Fibroblast of the conjunctiva (primary cell): ENCODE measurements around the gene DIPK1B.

Source experiments
- DNase-seq: peaks from one replicate; pipeline ENCODE4 v3.0.0-alpha.2; 2010; ENCODE audit warnings: low read depth

DIPK1B gene

DNA sequence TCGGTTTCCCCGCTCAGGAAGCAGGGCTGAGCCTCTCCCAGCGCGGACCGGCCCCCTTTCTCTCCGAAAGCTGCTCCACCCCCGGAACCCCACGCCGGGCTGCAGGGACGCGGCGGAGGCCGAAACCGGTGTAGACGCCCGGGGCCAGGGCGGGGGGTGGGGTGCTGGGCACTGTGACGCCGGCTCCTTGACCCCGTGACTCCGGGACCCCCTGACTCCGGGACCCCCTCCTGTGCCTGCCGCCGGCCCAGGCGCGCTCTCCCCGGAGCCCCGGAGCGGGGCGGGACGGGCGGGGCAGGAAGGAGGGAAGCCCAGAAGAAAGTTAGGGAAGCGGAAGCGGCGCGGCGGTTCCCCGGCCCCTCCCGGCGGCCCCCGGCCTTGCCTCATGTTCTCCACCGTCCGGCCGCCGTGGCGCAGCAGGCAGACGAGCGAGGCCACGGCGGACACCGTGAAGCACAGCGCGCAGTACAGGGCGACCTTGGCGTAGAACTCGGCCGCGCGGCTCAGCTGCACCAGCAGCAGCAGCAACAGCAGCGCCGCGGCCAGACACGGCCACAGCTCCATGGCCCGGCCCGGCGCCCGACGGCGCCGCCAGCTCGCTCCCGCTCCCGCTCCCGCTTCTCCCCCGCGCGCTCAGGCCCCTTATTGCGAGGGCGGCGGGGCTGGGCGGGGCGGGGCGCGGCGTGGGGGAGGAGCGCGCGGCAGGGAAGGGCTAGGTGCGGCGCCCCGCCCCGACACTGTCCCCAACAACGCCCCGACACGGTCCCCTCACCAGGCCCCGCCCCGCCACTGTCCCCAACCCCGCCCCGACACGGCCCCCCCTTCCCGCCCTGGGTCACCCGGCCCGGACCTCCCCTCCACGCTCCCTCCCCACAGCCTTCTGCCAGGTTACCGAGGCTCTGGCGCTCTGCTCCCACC, 25.3 kb upstream of the DIPK1B start, which contains the start of gene AGPAT2:
Gene AGPAT2, minus strand, starts transcription at position 664 of the 918 bp plus-strand sequence. Its CDS starts 100 bp downstream, at position 564.
- DNase-seq, result no peak

DNA sequence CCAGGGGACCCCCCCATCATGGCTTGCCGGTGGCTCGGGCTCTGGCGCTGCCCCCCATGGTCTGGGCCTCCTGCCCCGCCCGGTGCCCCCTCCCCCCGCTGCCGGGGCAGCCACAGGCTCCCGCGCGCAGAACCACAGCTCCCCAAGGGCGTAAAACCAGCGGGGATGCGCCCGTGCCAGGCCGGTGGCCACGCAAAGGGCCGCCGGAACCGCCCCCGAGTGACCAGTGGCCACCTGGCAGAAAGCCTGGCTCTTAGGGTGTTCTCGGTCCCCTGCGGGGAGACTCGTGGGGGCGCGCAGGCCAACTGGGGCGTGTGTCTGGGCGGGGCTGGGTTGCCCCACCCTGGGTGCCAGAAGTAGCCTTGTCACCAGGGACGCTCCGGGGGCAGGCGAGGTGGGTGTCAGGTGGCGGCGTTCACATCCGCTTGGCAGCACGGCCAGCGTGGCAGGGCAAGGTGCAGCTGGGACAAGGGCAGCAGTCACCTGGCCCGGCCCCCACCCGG, 24.6 kb upstream of the DIPK1B start:
- DNase-seq, result no peak

DNA sequence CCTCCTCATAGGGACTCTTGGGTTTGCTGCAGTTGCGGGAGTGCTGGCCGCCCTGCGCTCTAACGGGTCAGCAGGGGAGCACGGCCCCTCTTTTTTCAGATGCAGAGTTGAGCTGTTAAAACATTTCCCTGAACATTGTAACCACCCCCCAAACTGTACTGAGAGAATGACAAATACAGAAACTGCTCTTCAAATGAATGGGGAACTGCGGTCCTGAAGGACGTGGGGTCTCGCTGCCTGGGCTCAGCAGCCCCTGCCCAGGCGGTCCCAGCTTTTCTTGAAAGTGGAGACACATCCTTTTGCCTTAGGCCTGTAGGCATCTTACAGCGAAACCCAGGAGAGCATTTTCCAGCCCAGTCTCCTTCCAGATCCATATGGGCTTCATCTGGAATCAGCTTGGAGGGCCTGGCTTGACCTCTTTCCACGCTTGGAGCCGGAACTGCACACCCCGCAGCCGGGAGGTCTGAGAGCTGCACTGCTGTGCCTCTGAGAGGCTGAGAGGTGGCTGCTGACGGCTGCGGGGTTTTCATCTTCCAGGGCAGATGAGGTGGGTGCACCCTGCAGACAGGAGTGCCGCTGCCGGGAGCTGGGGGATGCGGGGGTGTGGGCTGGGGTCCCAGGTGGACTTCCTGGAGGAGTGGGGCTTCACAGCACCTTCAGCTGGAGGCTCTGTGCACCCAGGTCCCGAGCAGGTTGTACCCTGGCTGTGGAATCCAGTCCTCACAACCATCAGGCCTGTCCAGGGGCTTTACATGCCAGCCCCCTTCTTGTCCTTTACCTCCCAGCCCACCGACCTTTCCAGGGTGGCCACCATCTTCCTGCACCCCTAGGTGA, 23.9 kb upstream of the DIPK1B start:
- no peak for DNase-seq

DNA sequence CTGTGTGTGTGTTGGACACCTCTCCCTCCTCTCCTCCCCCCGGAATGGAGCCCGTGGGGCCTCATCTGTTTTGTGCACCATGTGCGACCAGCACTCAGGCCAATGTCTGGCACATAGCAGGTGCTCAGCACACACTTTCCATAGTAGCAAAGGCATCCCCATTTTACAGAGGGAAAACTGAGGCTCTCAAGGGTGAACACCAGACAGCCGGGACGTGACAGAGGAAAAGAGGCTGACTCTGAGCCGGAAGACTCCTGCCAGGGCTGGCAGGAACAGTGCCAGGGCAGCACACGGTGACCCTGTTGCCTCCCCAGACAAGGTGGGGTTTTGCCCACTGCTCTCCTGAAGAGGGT, 23.3 kb upstream of the DIPK1B start:
- no peak for DNase-seq

DNA sequence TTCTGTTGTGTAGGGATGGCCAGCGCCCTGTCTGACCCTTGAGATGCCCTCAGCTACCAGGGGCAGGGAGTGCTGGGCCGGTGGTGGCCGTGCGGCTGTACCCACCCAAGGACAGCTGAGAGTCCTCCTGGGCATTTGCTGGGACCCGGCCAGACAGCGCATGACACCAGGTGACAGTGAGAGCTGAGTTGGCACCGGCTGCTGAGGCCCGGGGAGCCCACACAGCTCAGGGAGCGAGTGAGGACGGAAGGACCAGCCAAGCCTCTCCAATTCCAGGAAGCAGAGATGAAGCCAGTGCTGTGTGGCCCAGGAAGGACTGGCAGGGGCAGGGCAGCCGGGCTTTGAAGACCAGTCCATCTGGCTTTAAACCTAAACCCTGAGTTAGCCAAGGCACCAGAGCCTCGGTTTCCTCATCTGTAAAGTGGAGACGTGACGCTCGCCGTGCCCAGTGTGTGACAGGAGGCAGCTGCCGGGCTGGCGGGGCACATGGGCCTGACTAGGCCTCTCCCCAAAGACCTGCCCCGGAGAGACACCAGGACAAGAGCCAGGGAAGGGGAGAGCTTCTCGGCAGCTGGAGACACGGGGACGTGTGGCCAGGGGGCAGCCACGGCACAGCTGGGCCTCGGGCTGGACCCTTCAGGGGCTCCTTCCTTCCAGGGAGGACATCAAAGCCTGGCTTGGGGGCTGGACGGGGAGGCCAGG, 22.1 kb upstream of the DIPK1B start:
- DNase-seq, result no peak

DNA sequence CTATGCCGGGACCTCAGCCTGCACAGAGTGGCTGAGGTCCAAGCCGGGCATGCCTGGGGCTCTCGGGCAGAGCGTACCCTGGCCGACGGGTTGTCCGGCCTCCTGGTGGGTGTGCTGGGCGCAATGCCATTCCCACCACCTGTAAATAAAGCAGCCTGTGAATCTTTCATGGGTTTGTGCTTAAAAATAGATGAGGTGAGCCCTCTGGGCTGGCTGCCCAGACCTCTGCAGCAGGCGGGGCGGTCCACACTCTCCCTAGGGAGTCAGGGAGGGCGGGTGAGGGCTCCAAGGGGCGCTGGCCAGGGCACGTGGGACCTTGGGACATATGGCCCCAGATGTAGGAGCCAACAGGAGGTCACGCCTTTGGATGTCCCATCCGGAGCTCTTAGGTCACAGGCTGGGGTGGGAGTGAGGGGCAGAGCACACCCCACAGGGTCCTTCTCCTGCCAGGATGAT, 21.5 kb upstream of the DIPK1B start:
- DNase-seq, result no peak

DNA sequence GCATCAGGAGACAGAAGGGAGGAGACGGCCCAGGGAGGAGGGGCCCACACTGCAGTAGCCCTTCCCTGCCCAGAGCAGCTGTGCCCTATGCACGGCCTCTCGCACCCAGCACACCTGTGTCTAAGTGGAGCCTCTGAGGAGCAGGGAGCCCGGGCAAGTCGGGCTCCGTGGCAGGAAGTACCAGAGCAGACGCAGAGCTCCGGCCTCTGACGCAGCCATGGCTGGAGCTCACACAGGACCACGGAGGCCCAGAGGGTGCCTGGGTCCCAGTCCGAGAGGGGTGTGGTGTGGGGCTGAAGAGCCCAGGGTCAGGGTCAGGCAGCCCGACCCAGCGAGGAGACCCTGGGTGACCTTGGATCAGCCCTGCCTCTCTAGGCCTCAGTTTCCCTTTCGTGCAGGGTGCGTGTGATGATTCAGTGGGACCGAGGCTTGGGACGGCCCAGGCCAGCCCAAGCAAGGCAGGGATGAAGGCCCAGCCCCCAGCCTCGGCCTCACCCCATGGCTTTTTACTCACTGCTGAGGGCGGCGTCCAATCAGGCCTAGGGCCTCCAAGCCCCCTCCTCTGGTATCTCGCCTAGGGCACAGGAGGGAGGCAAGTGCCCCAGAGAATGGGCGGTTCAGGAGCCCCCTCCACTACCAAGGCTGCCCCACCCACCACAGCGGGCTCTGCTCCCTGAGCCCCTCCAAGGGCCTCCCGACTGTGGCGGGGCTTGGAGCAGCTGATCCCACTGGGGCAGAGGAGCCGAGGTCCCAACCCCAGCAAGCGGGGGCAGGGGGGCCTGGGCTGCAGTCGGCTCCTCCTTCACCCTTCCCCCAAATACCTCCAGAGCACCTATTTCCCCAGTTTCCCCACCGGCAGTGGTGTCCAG, 20.8 kb upstream of the DIPK1B start:
- DNase-seq, result no peak

DNA sequence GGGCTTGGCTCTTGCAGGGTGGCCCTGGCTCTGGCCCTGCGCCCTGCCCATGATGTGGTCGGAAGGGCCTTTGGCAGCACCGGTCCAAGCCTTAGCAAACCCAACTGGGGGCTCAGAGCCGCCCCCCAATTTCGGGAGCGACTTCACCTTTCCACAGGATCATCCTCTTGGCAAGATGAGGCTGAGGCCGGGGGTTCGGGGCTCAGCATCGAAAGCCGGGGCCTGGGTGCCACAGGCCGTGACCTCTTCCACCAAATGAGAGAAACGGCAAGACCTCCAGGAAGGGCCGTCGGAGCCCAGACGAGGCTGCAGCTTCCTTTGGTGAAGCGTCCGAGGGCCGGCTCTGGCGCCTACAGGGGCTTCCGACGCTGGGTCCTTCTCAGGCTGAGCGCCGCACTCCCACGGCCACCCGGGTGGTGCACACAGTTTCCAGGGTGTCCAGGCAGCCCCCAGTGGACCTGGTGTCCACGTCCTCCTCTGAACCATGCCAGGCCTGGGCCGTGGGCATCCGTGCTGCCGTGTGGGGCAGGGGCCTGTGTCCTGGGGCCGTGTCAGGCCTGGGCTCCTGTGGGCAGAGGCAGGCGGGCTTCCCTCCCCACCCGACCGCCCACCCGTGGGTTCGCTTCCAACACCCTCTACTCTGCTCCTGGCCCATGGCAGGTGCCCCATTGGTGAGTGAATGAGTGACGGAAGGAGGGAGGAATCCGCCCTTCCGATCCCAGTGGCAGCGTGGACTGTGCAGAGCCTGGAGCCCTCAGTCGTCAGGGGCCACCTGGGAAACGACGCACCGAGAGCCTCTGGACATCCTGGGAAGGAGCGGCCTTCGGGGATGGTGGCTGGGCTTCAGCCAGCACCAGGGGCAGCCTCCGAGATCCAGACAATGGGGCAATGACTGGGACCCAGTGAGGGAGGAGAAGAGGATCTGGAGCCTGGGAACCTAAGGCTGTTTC, 19.9 kb upstream of the DIPK1B start:
- DNase-seq, result no peak

DNA sequence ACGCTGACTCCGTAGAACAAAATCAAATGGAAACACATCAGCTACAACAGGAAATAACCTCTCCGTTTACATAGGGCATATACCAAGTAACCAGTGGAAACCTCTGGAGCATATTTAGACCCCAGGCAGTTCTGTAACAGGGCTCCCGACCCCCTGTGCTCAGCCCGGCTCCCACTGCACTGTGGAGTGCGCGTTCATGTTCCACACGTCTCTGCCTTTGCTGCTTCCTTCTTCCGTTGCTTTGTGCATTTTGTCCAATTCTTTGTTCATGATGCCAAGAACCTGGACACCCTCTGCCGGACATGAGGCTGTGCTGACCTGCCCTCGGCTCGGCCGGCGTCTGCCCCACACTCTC, 19.3 kb upstream of the DIPK1B start:
- no peak for DNase-seq

DNA sequence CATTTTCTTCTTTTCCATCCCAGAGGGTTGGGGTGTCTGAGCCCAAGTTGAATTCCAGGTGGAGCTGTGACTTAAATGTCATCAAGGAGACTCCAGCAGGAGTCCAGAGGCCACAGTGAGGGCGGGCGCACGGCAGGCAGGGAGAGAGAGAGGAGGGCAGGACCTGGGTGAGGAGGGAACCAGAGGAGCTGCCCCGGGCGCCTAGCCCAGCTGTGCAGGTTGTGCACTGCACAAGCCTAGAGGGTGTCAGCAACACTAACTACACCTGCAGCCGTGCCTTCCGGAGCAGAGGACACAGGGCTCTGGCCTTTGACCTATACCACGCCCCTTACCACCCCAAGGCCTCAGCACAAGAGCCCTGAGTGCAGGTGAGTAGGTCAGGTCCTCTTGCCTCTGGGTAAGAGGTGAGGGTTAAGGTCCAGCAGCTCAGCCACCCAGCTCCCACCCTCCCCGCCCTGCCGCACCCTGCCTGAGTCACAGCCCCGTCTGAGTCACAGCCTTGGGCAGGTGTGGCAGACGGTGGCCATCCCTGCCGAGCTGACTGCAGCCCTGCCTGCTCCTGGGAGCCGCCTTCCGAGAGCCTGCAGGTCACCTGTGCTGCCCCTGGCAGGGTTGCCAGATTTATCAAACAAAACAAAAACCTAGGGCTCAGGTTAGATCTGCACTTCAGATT, 18.7 kb upstream of the DIPK1B start:
- no peak for DNase-seq

DNA sequence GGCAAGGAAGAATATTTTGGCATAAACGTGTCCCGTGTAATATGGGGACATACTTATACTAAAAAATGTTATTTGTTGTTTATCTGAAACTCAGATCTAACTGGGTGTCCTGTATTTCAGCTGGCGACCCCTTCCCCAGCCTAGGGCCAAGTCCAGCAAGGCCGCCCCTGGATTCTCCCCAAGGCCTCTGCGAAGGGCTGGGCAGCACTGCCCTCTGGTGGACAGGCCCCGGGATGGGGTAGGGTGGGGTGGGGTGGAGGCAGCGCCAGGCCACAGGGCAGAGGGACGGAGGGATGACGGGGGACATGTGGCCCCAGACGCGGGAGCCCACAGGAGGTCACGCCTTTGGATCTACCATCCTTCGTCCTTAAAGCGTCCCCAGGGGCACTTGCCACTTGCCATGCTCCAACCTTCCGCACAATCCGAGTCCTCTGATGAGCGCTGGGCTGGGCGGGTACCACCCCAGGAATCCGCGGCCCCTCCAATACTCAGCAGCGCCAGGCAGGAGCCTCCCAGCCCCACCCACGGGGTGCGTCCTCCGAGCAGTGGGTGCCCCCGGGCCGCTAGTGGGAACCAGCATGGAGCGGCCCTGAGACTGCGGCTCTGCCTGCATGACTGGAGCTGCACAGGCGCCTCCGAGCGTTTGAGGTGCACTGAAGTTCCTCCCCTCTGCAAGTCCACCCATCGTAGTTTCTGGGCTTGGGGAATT, 18.1 kb upstream of the DIPK1B start:
- DNase-seq, result no peak

DNA sequence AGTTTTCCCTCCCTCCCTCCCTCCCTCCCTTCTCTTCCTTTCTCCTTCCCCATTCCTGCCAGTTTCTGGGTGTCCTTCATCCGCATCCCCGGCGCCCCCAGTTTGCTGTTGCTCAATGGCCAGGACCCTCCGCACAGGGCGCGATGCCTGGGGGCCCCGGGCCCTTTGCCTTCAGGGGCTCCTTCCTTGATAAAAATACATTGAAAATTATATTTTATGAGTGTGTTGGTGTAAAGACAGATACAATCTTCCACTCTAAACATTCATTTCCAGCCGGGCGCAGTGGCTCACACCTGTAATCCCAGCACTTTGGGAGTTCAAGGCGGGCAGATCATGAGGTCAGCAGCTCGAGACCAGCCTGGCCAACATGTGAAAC, 17.5 kb upstream of the DIPK1B start:
- no peak for DNase-seq

DNA sequence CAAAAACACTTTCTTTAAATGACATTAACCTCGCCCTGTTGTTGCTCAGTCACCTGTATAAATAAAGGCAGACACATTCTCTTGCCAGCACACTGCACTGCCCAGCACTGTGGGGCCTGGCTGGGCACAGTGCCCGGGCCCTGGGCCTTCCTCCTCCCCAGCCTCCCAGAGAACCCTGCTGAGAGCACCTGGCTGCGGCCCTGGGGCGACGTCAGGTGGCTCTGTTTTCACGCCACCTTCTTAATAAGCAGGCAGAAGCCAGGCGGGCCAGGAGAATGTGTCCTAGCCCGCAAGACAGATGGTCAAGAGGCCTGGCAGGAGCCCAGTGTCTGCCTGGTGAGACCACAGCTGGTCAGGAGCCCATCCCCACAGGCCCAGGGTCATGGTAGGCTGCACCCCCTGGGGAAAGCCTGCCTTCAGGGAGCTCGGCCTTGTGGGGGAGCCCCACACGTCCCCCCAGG, 16.9 kb upstream of the DIPK1B start:
- no peak for DNase-seq

DNA sequence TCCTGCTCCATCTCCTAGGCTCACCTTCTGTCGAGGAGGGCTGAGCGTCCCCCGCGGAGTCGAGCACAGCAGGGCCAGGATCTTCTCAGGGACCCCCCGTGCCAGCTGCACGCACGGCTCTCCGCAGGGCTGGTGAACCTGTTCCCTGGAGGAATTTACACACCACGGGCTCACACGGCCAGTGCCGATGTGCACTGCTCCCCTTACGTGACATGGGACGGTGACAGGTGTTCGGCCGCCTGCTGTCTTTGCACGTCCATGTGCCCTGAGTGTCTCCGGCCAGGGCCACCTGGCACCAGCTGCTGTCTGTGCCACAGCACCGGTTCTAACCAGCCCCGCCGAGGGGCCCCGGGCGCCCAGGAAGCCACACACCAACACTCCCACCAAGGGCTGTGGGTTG, 16.4 kb upstream of the DIPK1B start:
- DNase-seq, result no peak

DNA sequence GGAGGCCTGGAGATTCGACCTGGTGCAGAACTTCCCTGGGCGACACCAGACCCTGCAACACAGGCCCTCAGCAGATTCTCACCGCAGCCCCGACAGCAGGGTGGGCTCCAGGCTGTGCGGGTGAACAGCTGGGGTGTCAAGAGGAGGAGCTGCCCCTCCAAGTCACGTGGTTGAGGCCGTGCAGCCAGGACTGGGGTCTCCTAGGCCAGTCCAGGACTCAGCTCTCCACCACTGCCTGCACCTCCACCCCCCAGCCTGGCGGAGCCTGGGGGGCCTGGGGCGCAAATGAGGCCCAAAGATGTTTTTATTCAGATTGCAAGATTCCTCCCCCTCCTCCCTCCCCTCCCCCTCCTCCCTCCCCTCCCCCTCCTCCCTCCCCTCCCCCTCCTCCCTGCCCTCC, 15.9 kb upstream of the DIPK1B start:
- DNase-seq, result no peak

DNA sequence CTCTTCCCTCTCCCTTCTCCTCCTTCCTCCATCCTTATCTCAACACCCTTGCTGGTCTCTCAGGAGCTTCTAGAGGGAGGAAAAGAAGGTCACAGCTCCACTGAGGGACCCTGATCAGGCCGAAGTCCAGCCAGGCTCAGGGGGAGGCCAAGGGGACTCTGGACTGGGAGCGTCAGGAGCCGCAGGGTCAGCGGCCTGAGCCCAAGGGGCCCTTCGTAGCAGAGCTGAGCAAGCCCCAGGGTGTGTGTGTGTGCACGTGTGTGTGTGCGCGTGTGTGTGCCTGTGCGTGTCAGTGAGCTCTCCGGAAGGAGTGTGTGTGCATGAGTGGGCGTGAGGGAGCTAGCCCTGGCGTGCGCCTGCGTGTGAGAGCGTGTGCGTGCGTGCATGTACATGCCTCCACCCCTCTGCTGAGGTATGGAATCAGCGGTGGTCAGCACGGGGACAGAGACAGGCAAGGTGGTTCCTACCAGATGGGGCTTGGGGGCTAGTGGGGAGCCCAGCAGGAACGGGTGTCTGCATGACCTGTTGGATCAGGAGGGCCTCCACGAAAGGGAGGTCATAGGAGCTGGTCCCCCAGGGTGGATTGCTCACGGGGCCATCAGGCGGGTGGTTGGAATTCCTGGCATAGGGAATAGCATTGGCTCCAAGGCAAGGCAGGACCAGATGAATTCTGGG, 15.1 kb upstream of the DIPK1B start:
- no peak for DNase-seq

DNA sequence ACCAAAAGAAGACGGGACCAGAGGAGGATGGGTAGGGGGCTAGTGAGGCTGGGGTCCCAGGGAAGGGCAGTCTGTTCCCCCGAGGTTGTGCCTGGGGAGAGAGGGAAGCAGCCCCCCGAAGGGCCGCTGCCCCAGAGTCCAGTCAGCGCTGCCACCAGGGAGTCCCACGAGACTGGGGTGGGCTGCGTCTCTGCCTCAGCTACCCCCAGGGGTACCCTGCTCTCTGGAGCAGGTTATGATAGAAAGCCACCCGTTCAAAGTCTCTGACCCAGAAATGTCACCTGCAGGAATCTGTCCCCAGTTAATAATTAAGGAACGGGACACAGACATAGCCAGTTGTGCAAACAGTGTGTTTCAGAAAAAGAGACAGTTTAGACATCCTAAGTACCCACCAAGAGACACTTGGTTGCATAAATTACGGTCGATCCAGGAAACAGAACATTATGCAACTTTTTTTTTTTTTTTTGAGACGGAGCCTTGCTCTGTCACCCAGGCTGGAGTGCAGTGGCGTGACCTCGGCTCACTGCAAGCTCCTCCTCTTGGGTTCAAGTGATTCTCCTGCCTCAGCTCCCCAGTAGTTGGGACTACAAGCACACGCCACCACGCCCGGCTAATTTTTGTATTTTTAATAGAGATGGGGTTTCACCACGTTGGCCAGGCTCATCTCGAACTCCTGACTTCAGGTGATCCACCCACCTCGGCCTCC, 14.4 kb upstream of the DIPK1B start:
- DNase-seq, result no peak
